Skeletal muscle satellite cell (primary cell): Measurements from ENCODE around the gene DAAM2.

ENCODE experiments used
- H3K27me3 ChIP-seq: 2 replicates; pipeline ENCODE4 v1.7.0; 2013; ENCODE audit warnings: low read length; ENCODE audit not compliant: control insufficient read depth, insufficient read depth
- H3K36me3 ChIP-seq: 2 replicates; pipeline ENCODE4 v1.7.0; 2013; ENCODE audit warnings: mild to moderate bottlenecking, control low read depth, low read length; ENCODE audit not compliant: insufficient read depth
- H3K4me1 ChIP-seq: 2 replicates; pipeline ENCODE4 v1.7.0; 2013; ENCODE audit warnings: low read length; ENCODE audit not compliant: control insufficient read depth, insufficient read depth
- H3K4me2 ChIP-seq: 2 replicates; pipeline ENCODE4 v1.7.0; 2013; ENCODE audit warnings: mild to moderate bottlenecking, low read length
- H3K4me3 ChIP-seq: 2 replicates; pipeline ENCODE4 v1.7.0; 2013; ENCODE audit warnings: low read length
- H3K9ac ChIP-seq: 2 replicates; pipeline ENCODE4 v1.7.0; 2013; ENCODE audit warnings: mild to moderate bottlenecking, low read depth, low read length, moderate library complexity
- H3K9me3 ChIP-seq: replicated peaks from 2 replicates; pipeline ENCODE4 v1.7.0; 2013; ENCODE audit warnings: mild to moderate bottlenecking, control low read depth, low read length

The DAAM2 gene

GRCh38 chr6:39851331-39851730, 59.2 kb downstream of the DAAM2 start:
- Histone ChIP-seq H3K36me3 (peaks cover 3% of the 10 kb centered on the region), H3K9ac (no peak overlapping the region), H3K9me3 (no peaks in the 10 kb centered on the region), H3K4me1 (peaks cover 18% of the 10 kb centered on the region), H3K27me3 (no peaks in the 10 kb centered on the region), H3K4me2 (no peak overlapping the region), H3K4me3 (no peak overlapping the region)

- Histone ChIP-seq H3K27me3 (no peaks in the 10 kb centered on the region), H3K36me3 (peaks cover 11% of the 10 kb centered on the region), H3K4me3 (no peak overlapping the region), H3K9me3 (no peaks in the 10 kb centered on the region), H3K4me1 (peaks cover 20% of the 10 kb centered on the region), H3K9ac (no peak overlapping the region), H3K4me2 (no peak overlapping the region)
These were observed 60.1 kb downstream of the DAAM2 start for GRCh38 chr6:39852324-39852723.

GRCh38 chr6:39853604-39854003, 61.4 kb downstream of the DAAM2 start:
- Histone ChIP-seq H3K36me3 (peaks cover 14% of the 10 kb centered on the region), H3K4me1 (peaks cover 20% of the 10 kb centered on the region), H3K27me3 (no peaks in the 10 kb centered on the region), H3K4me2 (no peak overlapping the region), H3K4me3 (no peak overlapping the region), H3K9me3 (no peaks in the 10 kb centered on the region), H3K9ac (no peak overlapping the region)

GRCh38 chr6:39855356-39855995, 63.3 kb downstream of the DAAM2 start:
- Histone ChIP-seq H3K4me2 (peak overlapping the region; percentile 67), H3K9me3 (no peaks in the 10 kb centered on the region), H3K27me3 (no peaks in the 10 kb centered on the region), H3K9ac (peak overlapping the region; percentile 50), H3K4me1 (peaks cover 20% of the 10 kb centered on the region), H3K36me3 (peaks cover 14% of the 10 kb centered on the region), H3K4me3 (peak overlapping the region; percentile 7)

- Histone ChIP-seq H3K4me1 (peaks cover 20% of the 10 kb centered on the region), H3K4me3 (no peak overlapping the region), H3K4me2 (no peak overlapping the region), H3K36me3 (peaks cover 14% of the 10 kb centered on the region), H3K9me3 (no peaks in the 10 kb centered on the region), H3K27me3 (no peaks in the 10 kb centered on the region), H3K9ac (no peak overlapping the region)
These were observed 66.8 kb downstream of the DAAM2 start for GRCh38 chr6:39859025-39859424.

- Histone ChIP-seq H3K9me3 (no peaks in the 10 kb centered on the region), H3K27me3 (no peaks in the 10 kb centered on the region), H3K4me3 (no peak overlapping the region), H3K9ac (no peak overlapping the region), H3K4me2 (no peak overlapping the region), H3K36me3 (peaks cover 8% of the 10 kb centered on the region), H3K4me1 (no peaks in the 10 kb centered on the region)
These were observed 69.5 kb downstream of the DAAM2 start for GRCh38 chr6:39861663-39862062.

GRCh38 chr6:39865011-39865888, 73.1 kb downstream of the DAAM2 start:
- Histone ChIP-seq H3K9ac (no peak overlapping the region), H3K4me1 (no peaks in the 10 kb centered on the region), H3K27me3 (no peaks in the 10 kb centered on the region), H3K9me3 (no peaks in the 10 kb centered on the region), H3K36me3 (peaks cover 8% of the 10 kb centered on the region), H3K4me2 (peak overlapping the region; percentile 51), H3K4me3 (no peak overlapping the region)

GRCh38 chr6:39867592-39867991, 75.4 kb downstream of the DAAM2 start:
- Histone ChIP-seq H3K9ac (no peak overlapping the region), H3K4me2 (no peak overlapping the region), H3K36me3 (peaks cover 17% of the 10 kb centered on the region), H3K4me1 (no peaks in the 10 kb centered on the region), H3K4me3 (no peak overlapping the region), H3K9me3 (no peaks in the 10 kb centered on the region), H3K27me3 (no peaks in the 10 kb centered on the region)

GRCh38 chr6:39870950-39871349, 78.8 kb downstream of the DAAM2 start:
- Histone ChIP-seq H3K9ac (no peak overlapping the region), H3K36me3 (peaks cover 31% of the 10 kb centered on the region), H3K9me3 (no peaks in the 10 kb centered on the region), H3K4me2 (no peak overlapping the region), H3K4me1 (no peaks in the 10 kb centered on the region), H3K4me3 (no peak overlapping the region), H3K27me3 (no peaks in the 10 kb centered on the region)

- Histone ChIP-seq H3K4me2 (no peak overlapping the region), H3K4me3 (no peak overlapping the region), H3K4me1 (no peaks in the 10 kb centered on the region), H3K9ac (no peak overlapping the region), H3K36me3 (peaks cover 37% of the 10 kb centered on the region), H3K9me3 (no peaks in the 10 kb centered on the region), H3K27me3 (no peaks in the 10 kb centered on the region)
These were observed 81.3 kb downstream of the DAAM2 start for GRCh38 chr6:39873439-39873838.

- Histone ChIP-seq H3K9me3 (no peaks in the 10 kb centered on the region), H3K4me3 (no peak overlapping the region), H3K4me1 (peaks cover 19% of the 10 kb centered on the region), H3K27me3 (no peaks in the 10 kb centered on the region), H3K9ac (no peak overlapping the region), H3K36me3 (peaks cover 35% of the 10 kb centered on the region), H3K4me2 (no peak overlapping the region)
These were observed 83.9 kb downstream of the DAAM2 start for GRCh38 chr6:39876111-39876510.
